Right cardiac atrium (tissue), 5 donors: ENCODE results near the gene TEAD1. TPM values are rescaled to one million over a fixed set of nuclear protein-coding genes. Genes with fewer than 3 reads are reported as not detected.

Source experiments
- ATAC-seq, 2 donors: fragments of 200-7000 bp; cut with Tn5 transposase; one replicate each; pipeline versions ENCODE4 v1.8.0 to v1.9.1; 2020; ENCODE audit warnings: moderate library complexity in 2 of 2, mild to moderate bottlenecking in 1 of 2
- DNase-seq, 3 donors: peaks; one replicate each; pipeline ENCODE4 v3.0.0-alpha.2; 2020
- H3K27ac ChIP-seq: one replicate; pipeline ENCODE4 v1.5.1; 2013; ENCODE audit warnings: mild to moderate bottlenecking, low read length, control low read depth, moderate library complexity
- H3K27me3 ChIP-seq: one replicate; pipeline ENCODE4 v1.6.1; 2013; ENCODE audit not compliant: control insufficient read depth, insufficient read depth
- H3K4me1 ChIP-seq: one replicate; pipeline ENCODE4 v1.6.1; 2013; ENCODE audit warnings: low read length; ENCODE audit not compliant: control insufficient read depth, insufficient read depth
- H3K4me3 ChIP-seq: one replicate; pipeline ENCODE4 v1.5.1; 2013; ENCODE audit warnings: low read length, control low read depth
- H3K9me3 ChIP-seq: one replicate; pipeline ENCODE4 v1.6.1; 2013; ENCODE audit warnings: low read length; ENCODE audit not compliant: control insufficient read depth
- WGBS: extraction: QIAGEN DNeasy Blood & Tissue Kit; methylation state at CpG from one replicate; pipeline ENCODE4 v1.1.7; 2013; 5-methylcytosine and 5-hydroxymethylcytosine counted together
- intact Hi-C, 4 donors: fragments of 100-400 bp; cut with DNase I; formaldehyde crosslinking; loops; one replicate each; pipeline versions ENCODE4 v1.11.0 to v1.14.0; 2022 to 2023
- polyA plus RNA-seq: library from polyadenylated mRNA; stranded (reverse); fragments of 200-250 nt; gene quantifications from one replicate; pipeline ENCODE4 v1.2.3, GENCODE V29; 2013
- total RNA-seq, 4 donors: library from RNA; stranded (reverse); fragmentation: NEBNext Ultra II Directional; extraction: Animal tissue kit (Norgen Biotek cat#: 25700); gene quantifications; one replicate each; pipeline ENCODE4 v1.2.1, GENCODE V29; 2021
- donor health status: healthy with polysubstance abuse.
- donor health status: DM: no; HTN: yes; CAD: no.
- donor health status: DM: no; HTN: no; CAD: no.
- donor health status: DM: no; HTN: yes; CAD: no; lungs with severe emphysema.
- donor health status: DM: yes; HTN: yes; CAD: no.

TEAD1 gene
- total and polyA plus RNA-seq, 5 donors: 19.7 to 105 (median 96.5) TPM

- DNase-seq: no peak
- intact Hi-C loops: no loop called here
- peaks cover 15% of the 10 kb centered on the region for H3K4me1 ChIP-seq
- H3K4me3 ChIP-seq: no peak overlapping the region
- ATAC-seq: no peak
- peak overlapping the region; percentile 56 for H3K27ac ChIP-seq
- H3K9me3 ChIP-seq: no peaks in the 10 kb centered on the region
- 69% methylated on average over 6 of the region's 6 CpGs for WGBS
- H3K27me3 ChIP-seq: no peaks in the 10 kb centered on the region
These were observed 166.8 kb downstream of the TEAD1 start for GRCh38 chr11:12840871-12841660.

GRCh38 chr11:12841946-12842630, 167.9 kb downstream of the TEAD1 start:
- WGBS: 31% methylated on average over 9 of the region's 9 CpGs
- DNase-seq (no peak), ATAC-seq (peak in 1 of 2 donors; percentile 63)
- no peaks in the 10 kb centered on the region for H3K27me3 ChIP-seq
- intact Hi-C loops: no loop called here
- H3K4me1 ChIP-seq: peaks cover 18% of the 10 kb centered on the region
- H3K9me3 ChIP-seq: no peaks in the 10 kb centered on the region
- H3K4me3 ChIP-seq: no peak overlapping the region
- H3K27ac ChIP-seq: peak overlapping the region; percentile 58

- ATAC-seq (peak; percentile 72 to 88), DNase-seq (no peak)
- Histone ChIP-seq H3K27ac (no peak overlapping the region), H3K27me3 (no peaks in the 10 kb centered on the region), H3K4me1 (peaks cover 21% of the 10 kb centered on the region), H3K9me3 (no peaks in the 10 kb centered on the region), H3K4me3 (no peak overlapping the region)
- intact Hi-C loops: no loop called here
- 65% methylated on average over 6 of the region's 6 CpGs for WGBS
These were observed 168.9 kb downstream of the TEAD1 start for GRCh38 chr11:12842933-12843636.

- ATAC-seq (no peak), DNase-seq (no peak)
- H3K4me1 ChIP-seq: peaks cover 21% of the 10 kb centered on the region
- WGBS: 81% methylated on average over 6 of the region's 6 CpGs
- H3K27me3 ChIP-seq: no peaks in the 10 kb centered on the region
- H3K4me3 ChIP-seq: no peak overlapping the region
- no peaks in the 10 kb centered on the region for H3K9me3 ChIP-seq
- peak overlapping the region; percentile 76 for H3K27ac ChIP-seq
- intact Hi-C loops: no loop called here
These were observed 170.9 kb downstream of the TEAD1 start for GRCh38 chr11:12845163-12845562.

GRCh38 chr11:12845739-12846358, 171.6 kb downstream of the TEAD1 start:
- peaks cover 17% of the 10 kb centered on the region for H3K4me1 ChIP-seq
- intact Hi-C loops: no loop called here

GRCh38 chr11:12846786-12847615, 172.8 kb downstream of the TEAD1 start:
- Histone ChIP-seq H3K27me3 (no peaks in the 10 kb centered on the region), H3K4me3 (no peak overlapping the region), H3K4me1 (peaks cover 17% of the 10 kb centered on the region), H3K27ac (peak overlapping the region; percentile 56), H3K9me3 (no peaks in the 10 kb centered on the region)
- intact Hi-C loops: no loop called here
- ATAC-seq (no peak), DNase-seq (no peak)
- WGBS: 58% methylated on average over 3 of the region's 3 CpGs

More at GRCh38 chr11:12845739-12846358, 171.6 kb downstream of the TEAD1 start:
- peak; percentile 28 to 57 for ATAC-seq
- Histone ChIP-seq H3K27ac (peak overlapping the region; percentile 76), H3K27me3 (no peaks in the 10 kb centered on the region), H3K9me3 (no peaks in the 10 kb centered on the region), H3K4me3 (no peak overlapping the region)
- peak; percentile 25 to 68 (median 65) for DNase-seq
- WGBS: 43% methylated on average over 10 of the region's 10 CpGs

- intact Hi-C loops: no loop called here
- Histone ChIP-seq H3K27me3 (no peaks in the 10 kb centered on the region), H3K4me3 (no peak overlapping the region), H3K9me3 (no peaks in the 10 kb centered on the region), H3K27ac (no peak overlapping the region), H3K4me1 (peaks cover 15% of the 10 kb centered on the region)
- 96% methylated on average over 3 of the region's 3 CpGs for WGBS
- ATAC-seq: no peak
- DNase-seq: no peak
These were observed 174.2 kb downstream of the TEAD1 start for GRCh38 chr11:12848413-12848812.

GRCh38 chr11:12853325-12853651, 179.1 kb downstream of the TEAD1 start:
- no peak for ATAC-seq
- 36% methylated on average over 1 of the region's 1 CpG for WGBS
- peaks cover 13% of the 10 kb centered on the region for H3K4me1 ChIP-seq
- DNase-seq: no peak
- H3K27ac ChIP-seq: peak overlapping the region; percentile 63
- H3K4me3 ChIP-seq: no peak overlapping the region
- H3K9me3 ChIP-seq: no peaks in the 10 kb centered on the region
- intact Hi-C loops: no loop called here
- no peaks in the 10 kb centered on the region for H3K27me3 ChIP-seq

GRCh38 chr11:12853652-12854296, 179.6 kb downstream of the TEAD1 start:
- no peak overlapping the region for H3K4me3 ChIP-seq
- intact Hi-C loops: no loop called here
- no peaks in the 10 kb centered on the region for H3K27me3 ChIP-seq
- H3K4me1 ChIP-seq: peaks cover 13% of the 10 kb centered on the region
- 34% methylated on average over 7 of the region's 7 CpGs for WGBS
- no peaks in the 10 kb centered on the region for H3K9me3 ChIP-seq
- peak; percentile 85 to 92 for ATAC-seq
- no peak for DNase-seq
- peak overlapping the region; percentile 72 for H3K27ac ChIP-seq

GRCh38 chr11:12854297-12854661, 180.1 kb downstream of the TEAD1 start:
- intact Hi-C loops: no loop called here
- ATAC-seq (peak in 1 of 2 donors; percentile 24), DNase-seq (no peak)
- Histone ChIP-seq H3K27me3 (no peaks in the 10 kb centered on the region), H3K4me1 (peaks cover 13% of the 10 kb centered on the region), H3K27ac (peak overlapping the region; percentile 72), H3K4me3 (no peak overlapping the region), H3K9me3 (no peaks in the 10 kb centered on the region)
- 92% methylated on average over 3 of the region's 3 CpGs for WGBS
